Measurements from ENCODE around the gene FERMT3. TPM values are rescaled to one million over a fixed set of nuclear protein-coding genes. Genes with fewer than 3 reads are reported as not detected.

FERMT3 gene
- total RNA-seq, 1 donor from 2014 or later: 58.9 TPM

GRCh38 chr11:64185693-64186491 lies 20.6 kb upstream of the FERMT3 start, which contains the start of gene STIP1:
Gene STIP1 (plus strand): TSS chr11:64186171. CDS start chr11:64186262, 91 bp downstream.
- DNase-seq (ENCODE audit: low spot score): peak; percentile 99

GRCh38 chr11:64186492-64187165 lies 19.9 kb upstream of the FERMT3 start:
- DNase-seq (ENCODE audit: low spot score): no peak

- no peak for DNase-seq (ENCODE audit: low spot score)
Measured at GRCh38 chr11:64192434-64192833, 14.1 kb upstream of the FERMT3 start.

GRCh38 chr11:64196626-64197025 lies 9.9 kb upstream of the FERMT3 start:
- no peak for DNase-seq (ENCODE audit: low spot score)

GRCh38 chr11:64198511-64198910 lies 8.0 kb upstream of the FERMT3 start:
- DNase-seq (ENCODE audit: low spot score): no peak

DNA sequence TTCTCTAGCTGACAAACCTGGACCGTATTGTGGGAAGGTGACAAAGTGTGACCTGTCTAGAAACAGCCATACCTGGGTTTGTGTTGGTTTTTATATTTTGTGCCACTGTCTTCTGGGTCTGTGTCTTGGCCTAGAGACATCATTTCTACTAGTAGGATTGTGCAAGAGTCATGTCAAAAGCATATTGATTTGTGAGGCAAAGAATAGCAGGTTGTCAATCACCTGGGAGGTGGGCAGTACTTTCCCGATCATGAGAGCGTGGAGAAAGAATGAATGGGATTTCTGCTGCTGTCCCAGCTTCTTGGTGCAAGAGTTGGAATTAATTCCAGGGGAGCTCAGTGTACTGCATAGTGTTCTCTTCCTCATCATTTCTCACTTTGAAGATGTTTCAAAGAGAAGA lies 5.0 kb upstream of the FERMT3 start:
- no peak for DNase-seq (ENCODE audit: low spot score)

GRCh38 chr11:64202992-64203391 lies 3.5 kb upstream of the FERMT3 start:
- no peak for DNase-seq (ENCODE audit: low spot score)

DNA sequence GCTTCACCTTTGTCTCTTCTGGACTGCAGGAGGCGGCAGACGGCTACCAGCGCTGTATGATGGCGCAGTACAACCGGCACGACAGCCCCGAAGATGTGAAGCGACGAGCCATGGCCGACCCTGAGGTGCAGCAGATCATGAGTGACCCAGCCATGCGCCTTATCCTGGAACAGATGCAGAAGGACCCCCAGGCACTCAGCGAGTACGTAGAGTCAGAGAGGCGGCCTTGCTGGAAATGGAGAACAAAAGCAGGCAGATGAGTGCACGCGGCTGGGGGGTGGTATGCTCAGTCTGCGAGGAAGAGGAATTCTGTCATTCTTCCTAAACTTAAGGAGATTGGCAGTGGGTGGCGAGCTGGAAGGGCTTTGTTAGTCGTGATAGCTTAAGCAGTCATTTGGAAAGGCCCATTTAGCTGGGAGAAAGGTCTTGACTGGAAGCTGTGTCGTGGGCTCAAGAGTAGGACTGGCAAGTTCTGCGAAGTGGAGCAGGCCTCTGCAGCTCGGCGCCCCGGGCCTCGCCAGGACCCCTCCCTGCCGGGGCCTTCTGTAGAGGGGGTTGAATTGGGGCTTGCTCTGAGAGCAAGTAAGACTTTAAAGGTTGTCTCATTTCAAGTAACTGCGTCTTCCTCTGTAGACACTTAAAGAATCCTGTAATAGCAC lies 3.0 kb upstream of the FERMT3 start:
- no peak for DNase-seq (ENCODE audit: low spot score)

DNA sequence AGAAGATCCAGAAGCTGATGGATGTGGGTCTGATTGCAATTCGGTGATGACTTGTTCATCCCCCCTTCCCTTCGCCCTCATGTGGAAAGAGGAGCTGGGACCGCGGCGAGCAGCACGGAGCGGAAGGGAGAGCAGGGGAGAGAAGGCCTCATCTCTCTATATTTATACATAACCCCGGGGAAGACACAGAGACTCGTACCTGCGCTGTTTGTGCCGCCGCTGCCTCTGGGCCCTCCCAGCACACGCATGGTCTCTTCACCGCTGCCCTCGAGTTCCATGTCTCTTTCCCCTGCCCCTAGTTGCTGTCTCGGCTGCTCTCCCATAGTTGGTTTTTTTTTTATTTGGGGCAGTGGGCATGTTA lies 2.5 kb upstream of the FERMT3 start:
- DNase-seq (ENCODE audit: low spot score): no peak

DNA sequence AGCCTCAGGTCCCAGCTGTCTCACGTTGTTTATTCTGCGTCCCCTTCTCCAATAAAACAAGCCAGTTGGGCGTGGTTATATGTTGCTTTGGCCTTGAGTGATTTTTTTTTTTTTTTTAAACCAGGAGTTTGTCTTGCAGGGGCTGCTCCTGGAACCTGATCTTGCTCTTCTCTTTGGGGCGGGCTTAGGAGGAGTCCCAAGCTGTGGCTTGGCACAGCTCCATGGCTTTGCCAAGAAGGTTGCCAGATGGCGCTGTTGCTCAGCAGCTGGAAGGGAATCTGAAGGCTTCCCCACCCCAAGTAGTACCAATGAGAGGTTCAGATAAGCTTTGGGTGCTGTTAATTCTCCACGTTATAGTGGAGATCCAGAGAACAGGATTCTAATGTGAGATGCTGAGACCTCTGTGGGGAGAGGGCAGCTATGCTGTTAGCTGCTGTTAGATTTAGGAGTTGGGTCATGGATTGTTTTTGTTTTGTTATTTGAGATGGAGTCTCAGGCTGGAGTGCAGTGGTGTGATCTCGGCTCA lies 2.0 kb upstream of the FERMT3 start:
- no peak for DNase-seq (ENCODE audit: low spot score)

- DNase-seq (ENCODE audit: low spot score): no peak
Measured at GRCh38 chr11:64207256-64208085, 950 bp downstream of the FERMT3 start.

GRCh38 chr11:64208086-64208795 lies 1.7 kb downstream of the FERMT3 start:
- no peak for DNase-seq (ENCODE audit: low spot score)

DNA sequence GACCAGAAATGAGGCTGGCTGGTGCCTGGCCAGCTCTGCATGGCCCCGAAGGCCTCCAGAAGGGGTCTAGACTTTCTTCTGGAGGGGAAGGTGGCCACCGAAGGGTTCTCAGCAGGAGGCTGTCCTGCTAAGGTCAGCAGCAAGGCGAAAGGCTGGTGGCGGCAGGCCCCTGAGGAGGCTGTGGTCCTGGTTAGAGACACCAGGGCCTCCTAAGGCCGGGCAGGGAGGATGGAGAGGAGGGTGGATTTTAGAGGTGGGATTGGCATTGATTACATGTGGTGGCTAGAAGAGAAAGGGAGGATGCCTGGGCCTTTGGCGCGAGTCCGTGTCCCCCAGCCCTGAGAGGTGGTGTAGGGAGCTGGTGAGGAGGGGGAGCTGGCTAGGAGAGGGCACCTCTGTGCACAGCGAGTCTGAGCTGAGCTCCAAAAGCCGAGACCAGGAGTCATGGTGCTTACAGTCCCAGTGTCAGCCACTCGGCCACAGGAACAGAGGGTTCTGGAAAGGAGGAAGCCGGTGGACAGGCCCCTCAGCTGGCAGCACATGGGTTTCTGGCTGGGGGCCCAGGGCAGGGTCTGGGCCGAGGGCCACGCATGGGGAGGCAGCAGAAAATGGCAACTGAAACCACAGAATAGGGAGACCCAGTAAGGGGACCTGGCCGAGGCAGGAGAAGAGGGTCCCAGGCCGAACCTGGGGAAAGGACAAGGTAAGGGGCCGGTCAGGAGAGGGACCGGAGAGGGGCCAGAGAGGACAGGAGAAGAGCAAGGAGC lies 2.5 kb downstream of the FERMT3 start:
- no peak for DNase-seq (ENCODE audit: low spot score)

- no peak for DNase-seq (ENCODE audit: low spot score)
Measured at GRCh38 chr11:64209563-64209843, 3.0 kb downstream of the FERMT3 start.

DNA sequence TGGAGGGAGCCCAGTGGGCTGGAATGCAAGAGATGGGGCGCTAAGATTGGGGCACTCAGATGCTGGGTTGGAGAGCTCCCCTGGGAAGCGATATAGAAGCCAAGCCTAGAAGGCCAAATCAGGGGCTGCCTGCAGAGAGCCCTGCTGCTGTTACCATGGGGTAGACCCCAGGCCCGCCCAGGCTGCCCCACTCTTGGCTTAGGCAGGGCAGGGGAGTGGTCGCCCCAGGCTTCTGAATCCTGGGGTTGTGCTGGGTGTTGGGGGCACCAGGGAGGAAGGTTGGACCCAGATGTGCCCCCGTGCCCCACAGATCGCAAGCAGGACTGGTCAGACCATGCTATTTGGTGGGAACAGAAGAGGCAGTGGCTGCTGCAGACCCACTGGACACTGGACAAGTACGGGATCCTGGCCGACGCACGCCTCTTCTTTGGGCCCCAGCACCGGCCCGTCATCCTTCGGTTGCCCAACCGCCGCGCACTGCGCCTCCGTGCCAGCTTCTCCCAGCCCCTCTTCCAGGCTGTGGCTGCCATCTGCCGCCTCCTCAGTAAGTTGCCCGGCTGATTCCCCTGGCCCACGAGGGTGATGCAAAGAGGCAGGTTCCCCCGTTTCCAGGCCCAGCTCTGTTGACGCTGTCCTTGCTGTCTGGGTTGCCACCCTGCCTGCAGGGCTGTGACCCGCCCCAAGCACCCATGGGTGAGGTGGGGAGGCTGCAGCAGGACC lies 3.9 kb downstream of the FERMT3 start:
- DNase-seq (ENCODE audit: low spot score): no peak

- DNase-seq (ENCODE audit: low spot score): no peak
Measured at GRCh38 chr11:64211181-64211872, 4.8 kb downstream of the FERMT3 start.

GRCh38 chr11:64216879-64217278 lies 10.4 kb downstream of the FERMT3 start:
- DNase-seq (ENCODE audit: low spot score): no peak

- no peak for DNase-seq (ENCODE audit: low spot score)
Measured at GRCh38 chr11:64218628-64219353, 12.3 kb downstream of the FERMT3 start.
